Endothelial cell of umbilical vein (primary cell): ENCODE measurements around the gene DIS3L2. TPM values are rescaled to one million over a fixed set of nuclear protein-coding genes. Genes with fewer than 3 reads are reported as not detected.

Experiments used
- BruUV-seq: library from RNA; stranded (reverse); fragments of 400-500 nt; replicated peaks from 2 replicates; lab custom pipeline; 2021; lab: Mats Ljungman, UMichigan
- CTCF ChIA-PET: fragments of 300-600, 350-600 bp; sonication (Branson Sonifier 250); formaldehyde crosslinking; loops from one replicate; lab custom pipeline; 2021; ENCODE audit warnings: antibody characterized with exemption, inconsistent platforms; lab: Charles Lee
- POLR2A ChIA-PET: fragments of 300-600, 350-600 bp; sonication (Branson Sonifier 250); formaldehyde crosslinking; loops from one replicate; lab custom pipeline; 2021; ENCODE audit warnings: antibody characterized with exemption, inconsistent platforms; lab: Charles Lee
- DNase-seq: peaks from one replicate; pipeline ENCODE4 v3.0.0-alpha.2; 2011; ENCODE audit warnings: low read depth, low spot score
- FAIRE-seq: peaks from 2 replicates; lab custom pipeline; 2011; peaks lifted over from hg19 to GRCh38; lab: Jason Lieb, UNC
- H2AFZ ChIP-seq: 2 replicates; pipeline ENCODE4 v1.6.0; 2012; ENCODE audit warnings: low read depth, low read length, control low read depth, inconsistent platforms
- H3K27ac ChIP-seq: 2 replicates; pipeline ENCODE4 v1.5.1; 2011; ENCODE audit warnings: low read depth, mild to moderate bottlenecking, control low read depth, low read length, moderate library complexity; ENCODE audit not compliant: insufficient read depth
- H3K27me3 ChIP-seq, 2 experiments: 2 replicates each; pipeline versions ENCODE4 v1.6.0 to v1.6.1; 2011; ENCODE audit warnings: low read length in 2 of 2, mixed read lengths in 1 of 2; ENCODE audit not compliant: control insufficient read depth in 2 of 2, insufficient read depth in 2 of 2
- H3K36me3 ChIP-seq, 2 experiments: 2 replicates in 1 of 2; 3 replicates in 1 of 2; pipeline ENCODE4 v1.5.1; 2011; ENCODE audit warnings: low read length in 2 of 2, mild to moderate bottlenecking in 1 of 2, moderate library complexity in 1 of 2; ENCODE audit not compliant: control insufficient read depth in 2 of 2, insufficient read depth in 2 of 2; ENCODE audit errors: extremely low read depth in 1 of 2
- H3K4me1 ChIP-seq: 3 replicates; pipeline ENCODE4 v1.5.1; 2011; ENCODE audit warnings: mild to moderate bottlenecking, low read length; ENCODE audit not compliant: control insufficient read depth, insufficient read depth; ENCODE audit errors: extremely low read depth
- H3K4me2 ChIP-seq: 2 replicates; pipeline ENCODE4 v1.6.1; 2011; ENCODE audit warnings: low read length, control low read depth, mixed read lengths; ENCODE audit not compliant: insufficient read depth
- H3K4me3 ChIP-seq, 3 experiments: fragments of 200-600 bp in 1 of 3; sonication (generic), shearing (Covaris generic) in 1 of 3; replicated peaks in 1 of 3; 2 replicates each; pipeline ENCODE4 v1.5.1; 2011 to 2016; ENCODE audit warnings: control low read depth in 3 of 3, low read length in 3 of 3, mild to moderate bottlenecking in 2 of 3, inconsistent platforms in 1 of 3, low read depth in 1 of 3, moderate library complexity in 1 of 3; ENCODE audit not compliant: insufficient read depth in 1 of 3
- H3K79me2 ChIP-seq: 2 replicates; pipeline ENCODE4 v1.6.0; 2012; ENCODE audit warnings: low read length, inconsistent platforms; ENCODE audit not compliant: control insufficient read depth, insufficient read depth
- H3K9ac ChIP-seq: replicated peaks from 2 replicates; pipeline ENCODE3; 2011; ENCODE audit warnings: low read length, control low read depth; ENCODE audit not compliant: insufficient read depth; ENCODE audit errors: extremely low read depth
- H3K9me1 ChIP-seq: replicated peaks from 3 replicates; pipeline ENCODE4 v1.6.0; 2011; ENCODE audit warnings: mild to moderate bottlenecking, low read length; ENCODE audit not compliant: control insufficient read depth, insufficient read depth; ENCODE audit errors: extremely low read depth
- H3K9me3 ChIP-seq: replicated peaks from 2 replicates; pipeline ENCODE4 v1.5.1; 2012; ENCODE audit warnings: low read length, inconsistent platforms; ENCODE audit not compliant: control insufficient read depth, insufficient read depth
- H4K20me1 ChIP-seq: replicated peaks from 2 replicates; pipeline ENCODE3; 2011; ENCODE audit warnings: mild to moderate bottlenecking, low read length; ENCODE audit not compliant: control insufficient read depth, insufficient read depth; ENCODE audit errors: extremely low read depth
- CTCF ChIP-seq, 2 donors: IDR thresholded peaks; 1 replicate in 1 of 2; 2 replicates in 1 of 2; pipeline ENCODE4 v1.5.1; 2011; ENCODE audit warnings: low read length in 2 of 2, mild to moderate bottlenecking in 2 of 2, moderate library complexity in 2 of 2, control low read depth in 1 of 2, inconsistent platforms in 1 of 2, low read depth in 1 of 2; ENCODE audit not compliant: insufficient read depth in 1 of 2; ENCODE audit errors: extremely low read depth in 1 of 2
- EZH2 ChIP-seq: IDR thresholded peaks from 2 replicates; pipeline ENCODE4 v1.6.1; 2012; ENCODE audit warnings: borderline replicate concordance, low read depth, mild to moderate bottlenecking, moderate library complexity, low read length, inconsistent platforms; ENCODE audit not compliant: severe bottlenecking
- FOS ChIP-seq: IDR thresholded peaks from 2 replicates; pipeline ENCODE4 v1.6.1; 2011; ENCODE audit warnings: mild to moderate bottlenecking, low read length, moderate library complexity, borderline replicate concordance; ENCODE audit not compliant: insufficient read depth
- GATA2 ChIP-seq: IDR thresholded peaks from 2 replicates; pipeline ENCODE4 v1.7.0; 2011; ENCODE audit warnings: low read depth, mild to moderate bottlenecking, moderate library complexity, mixed read lengths, low read length; ENCODE audit not compliant: insufficient read length, insufficient read depth
- JUN ChIP-seq: IDR thresholded peaks from 2 replicates; pipeline ENCODE4 v1.6.1; 2011; ENCODE audit warnings: borderline replicate concordance, low read depth; ENCODE audit not compliant: insufficient read length, insufficient read depth
- MAX ChIP-seq: IDR thresholded peaks from 2 replicates; pipeline ENCODE4 v1.6.1; 2011; ENCODE audit not compliant: insufficient read depth, insufficient read length
- MYC ChIP-seq: IDR thresholded peaks from one replicate; pipeline ENCODE4 v1.6.1; 2011; ENCODE audit warnings: mild to moderate bottlenecking, low read depth, low read length
- POLR2AphosphoS5 ChIP-seq: IDR thresholded peaks from 2 replicates; pipeline ENCODE4 v1.6.1; 2012; ENCODE audit warnings: low read depth, mild to moderate bottlenecking, control low read depth, low read length, moderate library complexity; ENCODE audit not compliant: insufficient read depth
- dilution Hi-C: fragments of 300-500 bp; cut with MboI; formaldehyde crosslinking; loops from one replicate; pipeline ENCODE4 v1.15.0; 2019; ENCODE audit warnings: low sequenced_read_pairs; ENCODE audit not compliant: extremely low pct_ligation_motif_present
- intact Hi-C: fragments of 100-400 bp; cut with micrococcal nuclease; formaldehyde crosslinking; loops from one replicate; pipeline ENCODE4 v1.10.0; 2022
- polyA plus RNA-seq, 4 experiments: library from polyadenylated mRNA; depleted of rRNA in 3 of 4; stranded (reverse) in 3 of 4; unstranded in 1 of 4; fragments of >200 nt; gene quantifications; 2 replicates each; pipeline versions ENCODE4 v1.2.1 to v1.2.3, GENCODE V29; 2011 to 2012; ENCODE audit warnings: missing spikeins in 1 of 4
- total RNA-seq: library from RNA; stranded (reverse); gene quantifications from 2 replicates; pipeline ENCODE4 v1.2.3, GENCODE V29; 2021

DIS3L2 gene
- total and polyA plus RNA-seq, 2 donors (not counting 3 experiments of a cell fraction or from before 2014, with no cell fraction given): 14.6 to 31.2 TPM

GRCh38 chr2:232008907-232009638 lies 47.6 kb downstream of the DIS3L2 start:
- H3K4me3 ChIP-seq: no peak overlapping the region
- H3K36me3 ChIP-seq: no peaks in the 10 kb centered on the region
- FAIRE-seq (no peak), DNase-seq (peak; percentile 13)
- H3K79me2 ChIP-seq: no peaks in the 10 kb centered on the region
- CTCF ChIA-PET: interaction anchor here (1.0 to 1.4 kb wide), 2 partner anchors 15 to 19 kb away, joined by 3 to 8 read pairs; no protein-coding TSS in a partner anchor
- no peak overlapping the region for H2AFZ ChIP-seq
- no peaks in the 10 kb centered on the region for H4K20me1 ChIP-seq
- H3K9ac ChIP-seq: no peak overlapping the region
- no peaks in the 10 kb centered on the region for H3K9me1 ChIP-seq
- H3K9me3 ChIP-seq: no peaks in the 10 kb centered on the region
- POLR2A ChIA-PET: no interaction called here
- H3K4me2 ChIP-seq: no peak overlapping the region
- dilution Hi-C loops: no loop called here
- TF ChIP-seq JUN (no peak), CTCF (IDR thresholded peaks at IDR 0.05; ENCODE audit: extremely low read depth in 1 of 2, insufficient read depth in 1 of 2, low read depth in 1 of 2, low read length in 2 of 2) (no peak), MYC (no peak), FOS (no peak), GATA2 (no peak), EZH2 (no peak), POLR2AphosphoS5 (no peak), MAX (no peak)
- H3K27me3 ChIP-seq: no peaks in the 10 kb centered on the region
- BruUV-seq: no TSS peak
- H3K4me1 ChIP-seq: peaks cover 5% of the 10 kb centered on the region
- intact Hi-C loops: no loop called here
- H3K27ac ChIP-seq: no peak overlapping the region
